Globus pallidus (tissue), 1 donor: ENCODE measurements around the gene DCAF8.

Experiments
- DNase-seq: peaks from one replicate; pipeline ENCODE4 v3.0.0-alpha.2; 2015; ENCODE audit warnings: low spot score

Gene DCAF8

GRCh38 chr1:160171354-160171753, 91.0 kb downstream of the DCAF8 start:
- DNase-seq = no peak

DNA sequence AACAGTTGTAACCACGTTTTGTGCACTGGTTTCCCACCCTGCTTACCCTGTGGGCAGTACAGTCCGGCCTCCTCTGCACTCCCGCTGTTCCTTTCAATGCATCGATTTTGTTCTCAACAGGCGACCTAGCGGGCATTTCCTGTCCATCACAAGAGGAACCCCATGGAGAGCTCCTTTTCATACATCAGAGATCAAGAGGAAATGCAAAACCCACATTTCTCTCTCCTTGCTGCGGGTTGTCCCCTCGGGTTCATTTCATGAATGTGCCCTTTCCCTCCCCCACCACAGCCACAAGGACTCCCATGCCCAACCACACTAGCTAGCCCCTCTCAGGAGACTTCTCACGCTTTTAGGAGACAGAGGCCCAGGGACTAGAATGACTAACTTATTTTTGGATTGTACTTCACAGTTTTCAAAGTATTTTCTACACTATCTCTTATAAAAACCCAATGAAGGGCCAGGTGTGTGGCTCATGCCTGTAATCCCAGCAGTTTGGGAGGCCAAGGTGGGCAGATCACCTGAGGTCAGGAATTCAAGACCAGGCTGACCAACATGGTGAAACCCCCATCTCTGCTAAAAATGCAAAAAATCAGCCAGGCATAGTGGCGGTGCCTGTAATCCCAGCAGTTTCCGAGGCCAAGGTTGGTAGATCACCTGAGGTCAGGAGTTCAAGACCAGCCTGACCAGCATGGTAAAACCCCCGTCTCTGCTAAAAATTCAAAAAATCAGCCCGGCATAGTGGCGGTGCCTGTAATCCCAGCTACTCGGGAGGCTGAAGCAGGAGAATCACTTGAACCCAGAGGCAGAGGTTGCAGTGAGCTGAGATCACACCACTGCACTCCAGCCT, 92.6 kb downstream of the DCAF8 start:
- no peak for DNase-seq

GRCh38 chr1:160168609-160169369, 93.6 kb downstream of the DCAF8 start:
- DNase-seq = no peak

DNA sequence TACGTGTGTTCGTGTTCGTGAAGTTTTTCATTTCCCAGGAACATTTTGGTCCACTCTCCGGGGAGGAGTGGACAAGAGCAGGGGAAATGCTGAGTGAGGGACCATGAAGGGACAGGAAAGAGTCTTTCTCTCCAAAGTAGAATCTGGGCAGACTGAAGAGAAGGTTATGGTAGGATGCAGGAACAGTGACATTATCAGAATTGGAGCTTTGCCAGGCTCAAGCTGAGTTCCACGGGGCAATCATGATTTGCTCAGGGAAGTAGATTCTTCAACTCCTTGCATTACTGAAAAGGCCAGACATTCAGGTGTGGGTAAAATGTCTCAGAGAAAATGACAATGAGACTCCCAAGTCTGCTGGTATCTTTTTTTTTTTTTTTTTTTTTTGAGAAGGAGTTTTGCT, 94.3 kb downstream of the DCAF8 start:
- no peak for DNase-seq

DNA sequence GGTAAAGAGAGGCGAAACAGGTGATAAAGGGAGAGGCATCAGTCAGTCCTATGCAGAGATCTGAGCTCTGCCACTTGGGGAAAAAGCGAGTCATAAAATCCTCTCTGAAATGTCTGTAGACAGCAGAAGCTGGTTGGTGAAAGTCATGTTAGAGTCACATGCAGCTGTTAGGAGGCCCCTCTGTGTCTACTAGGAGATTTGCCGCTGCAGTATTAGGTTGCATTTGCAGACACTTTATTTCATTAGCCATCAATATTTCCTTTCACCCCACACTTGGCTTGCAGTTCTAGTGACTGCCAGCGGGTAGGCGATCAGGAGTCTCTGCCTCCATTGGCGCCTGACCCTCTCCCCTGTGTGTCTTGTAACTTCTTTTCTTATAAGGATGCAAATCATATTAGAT, 94.8 kb downstream of the DCAF8 start:
- DNase-seq = no peak

DNA sequence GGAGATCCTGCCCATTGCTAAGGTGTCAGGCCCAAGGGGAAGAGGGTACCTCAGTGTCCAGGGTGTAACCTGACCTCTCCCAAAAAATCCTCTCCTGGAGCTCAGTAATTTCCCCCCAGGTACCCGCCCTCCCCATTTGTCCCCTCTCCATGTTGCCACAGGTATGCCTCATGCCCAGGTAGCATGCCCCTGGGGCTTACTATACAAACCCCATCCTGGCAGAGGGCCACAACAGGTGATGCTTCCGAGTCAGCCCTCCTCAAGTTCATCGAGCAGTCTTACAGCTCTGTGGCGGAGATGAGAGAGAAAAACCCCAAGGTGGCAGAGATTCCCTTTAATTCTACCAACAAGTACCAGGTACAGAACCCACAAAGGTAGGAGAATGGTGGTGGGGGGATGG, 95.3 kb downstream of the DCAF8 start:
- DNase-seq = no peak

- no peak for DNase-seq
Measured at GRCh38 chr1:160166166-160166868, 96.0 kb downstream of the DCAF8 start.
